ENCODE data around the gene PXDN. TPM values are rescaled to one million over a fixed set of nuclear protein-coding genes. Genes with fewer than 3 reads are reported as not detected.

PXDN gene
- total and polyA plus RNA-seq, 10 of the 15 experiments (the other 5 are each of a cell fraction or from before 2014, with no cell fraction given): 0.12 to 0.69 (median 0.23) TPM; not detected in 5

- TF ChIP-seq ZNF687 (IDR thresholded peaks at IDR 0.05): no peak
- TF ChIP-seq JUNB (IDR thresholded peaks at IDR 0.05): no peak
- no peak for TF ChIP-seq BCLAF1 (IDR thresholded peaks at IDR 0.05)
- TF ChIP-seq E2F8 (IDR thresholded peaks at IDR 0.05; ENCODE audit: low read depth, partially characterized antibody): no peak
Observed at GRCh38 chr2:1694371-1695271, 49.7 kb downstream of the PXDN start (continued).

Measured in GM12878 (cell line).